IPS-15b (cell line): ENCODE results near the gene ITPKB.

Source experiments
- H3K27me3 ChIP-seq: one replicate; pipeline ENCODE4 v1.6.1; 2013; ENCODE audit warnings: low read length; ENCODE audit not compliant: control insufficient read depth, insufficient read depth
- H3K36me3 ChIP-seq: one replicate; pipeline ENCODE4 v1.6.1; 2013; ENCODE audit warnings: low read length; ENCODE audit not compliant: control insufficient read depth, insufficient read depth
- H3K4me1 ChIP-seq: one replicate; pipeline ENCODE4 v1.6.1; 2013; ENCODE audit warnings: mild to moderate bottlenecking, low read length; ENCODE audit not compliant: control insufficient read depth, insufficient read depth
- H3K4me3 ChIP-seq: one replicate; pipeline ENCODE4 v1.5.1; 2013; ENCODE audit warnings: low read depth, low read length
- H3K9ac ChIP-seq: one replicate; pipeline ENCODE4 v1.6.1; 2013; ENCODE audit warnings: low read depth, mild to moderate bottlenecking, low read length
- H3K9me3 ChIP-seq: one replicate; pipeline ENCODE4 v1.6.1; 2013; ENCODE audit warnings: mild to moderate bottlenecking, low read length; ENCODE audit not compliant: control insufficient read depth, insufficient read depth

ITPKB gene

DNA sequence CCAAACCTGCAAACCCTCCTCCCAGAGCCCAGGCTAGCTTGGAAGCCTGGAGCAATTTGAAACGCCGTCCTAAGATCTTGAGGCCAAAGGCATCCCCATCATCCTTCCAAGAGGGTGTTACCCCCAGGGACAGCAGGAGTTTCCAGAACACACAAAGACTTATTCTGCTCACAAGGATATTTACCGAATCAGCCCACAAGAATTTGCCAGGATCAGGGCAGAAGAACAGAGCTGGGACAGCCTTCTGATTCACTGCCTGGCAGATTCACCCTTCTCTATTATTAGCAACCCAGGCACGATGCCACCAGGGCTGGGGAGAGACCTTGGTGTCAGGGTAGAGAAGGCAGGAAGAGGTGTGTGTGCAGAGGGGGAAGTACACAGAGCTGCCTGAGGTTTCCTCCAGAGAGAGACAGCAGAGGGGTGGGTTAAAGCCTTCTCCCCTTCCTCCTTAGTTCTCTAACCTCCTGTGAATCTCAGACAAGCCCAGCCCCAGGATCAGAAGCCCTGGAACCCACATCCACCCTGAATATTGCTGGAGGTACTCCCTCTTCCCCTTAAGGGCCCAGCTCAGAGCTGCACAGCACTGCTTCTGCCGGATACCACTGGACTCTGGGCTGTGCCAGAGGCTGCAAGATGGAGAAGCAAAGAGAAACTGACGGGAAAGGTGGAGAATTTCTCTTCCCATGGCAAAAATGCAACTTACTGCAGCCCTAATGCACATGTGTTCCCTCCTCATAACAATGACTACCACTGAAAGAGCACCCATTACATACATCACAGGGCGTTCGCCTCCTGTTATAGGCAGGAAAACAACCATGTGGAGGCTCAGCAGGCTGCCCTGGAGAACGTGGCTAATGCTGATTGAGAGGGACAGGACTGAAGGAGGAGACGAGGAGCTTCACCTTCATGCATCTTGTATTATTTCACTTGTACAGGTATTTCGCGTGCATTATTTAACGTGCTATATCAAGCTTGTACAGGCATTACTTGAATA lies 61.8 kb downstream of the ITPKB start:
- no peaks in the 10 kb centered on the region for H3K36me3 ChIP-seq
- no peaks in the 10 kb centered on the region for H3K9me3 ChIP-seq
- H3K4me1 ChIP-seq: peaks cover 3% of the 10 kb centered on the region
- no peak overlapping the region for H3K4me3 ChIP-seq
- H3K9ac ChIP-seq: no peak overlapping the region
- peaks cover 45% of the 10 kb centered on the region for H3K27me3 ChIP-seq

DNA sequence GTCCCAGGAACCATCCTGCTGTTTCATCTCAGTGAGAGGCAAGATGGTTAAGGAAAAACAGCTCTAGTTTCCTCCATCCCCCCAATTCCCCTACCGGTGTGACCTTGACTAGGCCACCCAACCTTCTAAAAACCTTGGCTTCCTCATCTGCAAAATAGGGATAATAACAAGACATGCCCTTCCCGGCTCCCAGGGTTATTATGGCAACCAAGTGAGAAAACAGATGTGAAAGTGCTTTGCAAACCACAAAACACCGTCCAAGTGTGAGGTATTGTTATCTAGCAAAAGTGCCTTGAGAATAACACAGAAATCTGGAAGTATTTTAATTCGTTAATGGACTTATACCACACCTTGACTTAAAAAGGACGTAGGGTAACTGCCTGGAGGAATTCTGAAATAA lies 62.7 kb downstream of the ITPKB start:
- H3K4me1 ChIP-seq: peaks cover 3% of the 10 kb centered on the region

GRCh38 chr1:226675715-226676357 lies 63.2 kb downstream of the ITPKB start:
- H3K36me3 ChIP-seq: no peaks in the 10 kb centered on the region
- no peaks in the 10 kb centered on the region for H3K9me3 ChIP-seq
- no peak overlapping the region for H3K9ac ChIP-seq
- no peak overlapping the region for H3K4me3 ChIP-seq
- peaks cover 3% of the 10 kb centered on the region for H3K4me1 ChIP-seq
- H3K27me3 ChIP-seq: peaks cover 30% of the 10 kb centered on the region

More for the DNA sequence above, 62.7 kb downstream of the ITPKB start:
- Histone ChIP-seq H3K9ac (no peak overlapping the region), H3K27me3 (peaks cover 36% of the 10 kb centered on the region), H3K4me3 (no peak overlapping the region), H3K9me3 (no peaks in the 10 kb centered on the region), H3K36me3 (no peaks in the 10 kb centered on the region)

DNA sequence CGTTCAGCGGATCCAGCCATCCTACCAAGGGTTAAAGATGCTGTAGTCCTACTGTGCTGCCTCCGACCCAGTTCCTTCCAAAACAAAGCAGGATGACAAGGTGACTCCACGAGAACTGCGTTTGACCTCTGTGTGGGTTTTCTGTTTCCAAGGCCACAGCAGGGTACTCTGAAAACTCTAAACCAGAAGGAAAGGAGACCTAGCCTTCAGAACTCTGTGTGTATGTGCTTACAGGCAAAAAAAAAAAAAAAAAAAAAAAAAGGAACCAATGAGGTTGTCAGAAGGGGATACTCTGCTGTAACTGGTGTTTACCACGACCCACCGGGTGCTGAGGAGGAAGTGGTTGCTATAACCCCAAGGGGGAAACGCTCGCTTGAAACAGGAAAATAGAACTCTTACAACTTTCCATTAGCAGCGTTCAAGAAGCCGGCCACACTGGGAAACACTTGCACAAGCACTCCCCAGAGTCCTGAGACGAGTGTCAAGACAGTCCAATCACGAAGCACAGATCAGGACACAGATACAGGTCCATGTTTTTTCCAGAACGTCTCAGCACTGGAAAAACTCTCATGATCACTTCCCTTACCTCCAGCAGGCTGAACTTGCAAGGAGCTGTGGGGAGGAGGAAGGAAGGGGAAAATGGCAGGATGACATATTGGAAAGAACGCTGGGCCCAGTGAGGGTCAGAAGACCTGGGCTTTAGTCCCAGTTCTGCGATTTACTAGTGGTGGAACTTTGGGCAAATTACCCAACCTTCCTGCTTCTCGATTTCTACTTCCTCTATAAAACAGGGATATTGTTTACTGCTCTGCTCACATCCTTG lies 64.0 kb downstream of the ITPKB start:
- H3K4me1 ChIP-seq: peaks cover 3% of the 10 kb centered on the region
- H3K4me3 ChIP-seq: no peak overlapping the region
- H3K36me3 ChIP-seq: no peaks in the 10 kb centered on the region
- peaks cover 25% of the 10 kb centered on the region for H3K27me3 ChIP-seq
- H3K9me3 ChIP-seq: no peaks in the 10 kb centered on the region
- H3K9ac ChIP-seq: no peak overlapping the region

DNA sequence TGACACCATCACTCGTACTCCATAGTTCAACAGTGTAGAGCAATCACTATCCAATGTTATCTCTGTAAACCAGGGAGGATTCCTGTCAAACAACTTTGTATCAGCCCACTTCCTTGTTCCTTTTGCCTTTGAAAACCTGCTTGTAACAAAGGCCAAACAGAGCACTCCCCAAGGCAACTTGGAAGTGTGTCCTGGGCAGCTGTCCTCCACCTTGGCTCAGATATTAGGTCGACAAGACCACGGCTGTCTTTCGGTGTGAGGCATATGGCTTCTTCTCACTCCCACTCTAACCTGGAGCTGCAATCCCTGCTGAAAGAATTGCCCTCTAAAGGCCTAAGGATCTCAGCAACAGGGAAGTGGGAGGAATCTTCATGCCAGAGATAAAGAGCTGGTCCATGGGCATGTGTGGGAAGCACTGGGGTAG lies 66.7 kb downstream of the ITPKB start:
- H3K27me3 ChIP-seq: peaks cover 5% of the 10 kb centered on the region
- no peak overlapping the region for H3K4me3 ChIP-seq
- no peaks in the 10 kb centered on the region for H3K4me1 ChIP-seq
- H3K9ac ChIP-seq: no peak overlapping the region
- H3K36me3 ChIP-seq: no peaks in the 10 kb centered on the region
- H3K9me3 ChIP-seq: no peaks in the 10 kb centered on the region

DNA sequence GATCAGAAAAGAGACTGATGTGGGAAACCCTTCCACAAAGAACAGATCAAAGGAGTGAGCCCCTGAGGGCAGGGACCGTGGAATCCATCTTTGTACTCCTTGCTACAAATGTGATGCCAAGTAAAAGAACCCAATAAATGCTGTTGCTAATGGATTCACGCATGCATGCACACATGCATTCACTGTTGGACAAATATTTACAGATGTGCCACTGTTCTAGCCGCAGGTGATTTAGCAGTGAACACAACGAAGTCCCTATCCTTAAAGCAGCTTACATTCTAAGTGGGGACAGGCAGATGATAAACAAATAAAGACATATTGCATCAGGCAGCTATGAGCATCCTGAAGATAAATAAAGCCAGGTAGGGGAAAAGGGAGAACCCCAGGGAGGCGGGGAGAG lies 67.8 kb downstream of the ITPKB start:
- Histone ChIP-seq H3K36me3 (no peaks in the 10 kb centered on the region), H3K4me3 (no peak overlapping the region), H3K9ac (no peak overlapping the region), H3K4me1 (no peaks in the 10 kb centered on the region), H3K9me3 (no peaks in the 10 kb centered on the region), H3K27me3 (peaks cover 4% of the 10 kb centered on the region)

GRCh38 chr1:226670073-226670472 lies 69.0 kb downstream of the ITPKB start:
- Histone ChIP-seq H3K4me1 (no peaks in the 10 kb centered on the region), H3K9ac (no peak overlapping the region), H3K9me3 (no peaks in the 10 kb centered on the region), H3K36me3 (no peaks in the 10 kb centered on the region), H3K4me3 (no peak overlapping the region), H3K27me3 (no peaks in the 10 kb centered on the region)

DNA sequence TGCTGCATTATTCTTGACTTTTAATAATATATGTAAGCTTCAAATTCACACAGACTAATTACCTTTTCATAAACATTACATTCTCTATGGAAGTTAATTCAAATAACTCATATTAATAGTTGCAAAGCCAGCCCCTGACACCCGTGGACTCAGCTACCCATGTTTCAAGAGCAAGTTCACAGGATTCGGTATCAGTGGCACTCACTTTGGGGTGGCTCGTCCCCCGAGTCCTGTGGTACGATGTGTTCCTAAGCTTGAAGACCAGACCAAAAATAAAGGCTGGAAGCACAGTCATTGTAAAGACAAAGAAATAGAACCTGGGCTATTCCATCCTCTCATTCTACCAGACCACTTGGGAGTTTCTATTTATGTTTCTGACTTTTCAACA lies 70.9 kb downstream of the ITPKB start:
- Histone ChIP-seq H3K27me3 (no peaks in the 10 kb centered on the region), H3K9ac (no peak overlapping the region), H3K4me3 (no peak overlapping the region), H3K36me3 (no peaks in the 10 kb centered on the region), H3K4me1 (no peaks in the 10 kb centered on the region), H3K9me3 (no peaks in the 10 kb centered on the region)

GRCh38 chr1:226666692-226667091 lies 72.4 kb downstream of the ITPKB start:
- no peaks in the 10 kb centered on the region for H3K4me1 ChIP-seq
- H3K36me3 ChIP-seq: no peaks in the 10 kb centered on the region
- no peak overlapping the region for H3K4me3 ChIP-seq
- H3K9ac ChIP-seq: no peak overlapping the region
- H3K9me3 ChIP-seq: no peaks in the 10 kb centered on the region
- no peaks in the 10 kb centered on the region for H3K27me3 ChIP-seq

GRCh38 chr1:226666164-226666506 lies 72.9 kb downstream of the ITPKB start:
- Histone ChIP-seq H3K36me3 (no peaks in the 10 kb centered on the region), H3K27me3 (no peaks in the 10 kb centered on the region), H3K4me1 (no peaks in the 10 kb centered on the region), H3K9me3 (no peaks in the 10 kb centered on the region), H3K9ac (no peak overlapping the region), H3K4me3 (no peak overlapping the region)

GRCh38 chr1:226665505-226666163 lies 73.4 kb downstream of the ITPKB start:
- Histone ChIP-seq H3K9ac (no peak overlapping the region), H3K27me3 (no peaks in the 10 kb centered on the region), H3K4me1 (no peaks in the 10 kb centered on the region), H3K4me3 (no peak overlapping the region), H3K9me3 (no peaks in the 10 kb centered on the region), H3K36me3 (no peaks in the 10 kb centered on the region)
